HL-60/S4 treated with phorbol 12-myristate 13-acetate at 8.2 ng/mL for 4 days and 3 days (cell line): ENCODE data around the gene NFATC1.

Experiments
- in situ Hi-C: fragments of 300-500 bp; cut with MboI; formaldehyde crosslinking; loops from 2 replicates; pipeline ENCODE4 v1.15.0; 2022; ENCODE audit warnings: low sequenced_read_pairs

NFATC1 gene

GRCh38 chr18:79486356-79487182 is 90.8 kb downstream of the NFATC1 start:
- in situ Hi-C loops = no loop called here

GRCh38 chr18:79487183-79487800 is 91.6 kb downstream of the NFATC1 start:
- in situ Hi-C loops = no loop called here

GRCh38 chr18:79487801-79488201 is 92.1 kb downstream of the NFATC1 start:
- in situ Hi-C loops = no loop called here

GRCh38 chr18:79488311-79489050 is 92.8 kb downstream of the NFATC1 start:
- in situ Hi-C loops = no loop called here

- in situ Hi-C loops = no loop called here
Measured at GRCh38 chr18:79489051-79489898, 93.5 kb downstream of the NFATC1 start.

GRCh38 chr18:79489899-79490625 is 94.3 kb downstream of the NFATC1 start:
- in situ Hi-C loops = no loop called here

DNA sequence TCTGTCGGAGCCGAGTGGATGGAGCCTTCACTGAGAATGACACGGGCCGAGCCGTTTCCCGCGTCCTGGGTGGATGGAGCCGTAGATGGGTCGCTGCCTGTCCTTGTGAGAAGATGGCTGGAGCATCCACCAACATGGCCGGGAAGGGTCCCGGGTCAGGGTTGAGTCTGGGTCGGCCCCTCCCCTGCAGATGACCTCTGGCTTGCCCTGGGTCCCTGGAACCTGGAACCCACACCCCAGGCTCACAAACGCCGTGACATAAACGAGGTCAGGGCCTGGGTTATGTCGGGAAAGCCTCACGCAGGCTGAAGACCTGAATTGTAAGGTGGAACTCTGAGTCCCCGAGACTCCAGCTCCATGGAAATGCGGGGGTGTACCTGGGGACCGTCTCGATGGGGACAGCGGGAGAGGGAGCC is 94.9 kb downstream of the NFATC1 start:
- in situ Hi-C loops = no loop called here

DNA sequence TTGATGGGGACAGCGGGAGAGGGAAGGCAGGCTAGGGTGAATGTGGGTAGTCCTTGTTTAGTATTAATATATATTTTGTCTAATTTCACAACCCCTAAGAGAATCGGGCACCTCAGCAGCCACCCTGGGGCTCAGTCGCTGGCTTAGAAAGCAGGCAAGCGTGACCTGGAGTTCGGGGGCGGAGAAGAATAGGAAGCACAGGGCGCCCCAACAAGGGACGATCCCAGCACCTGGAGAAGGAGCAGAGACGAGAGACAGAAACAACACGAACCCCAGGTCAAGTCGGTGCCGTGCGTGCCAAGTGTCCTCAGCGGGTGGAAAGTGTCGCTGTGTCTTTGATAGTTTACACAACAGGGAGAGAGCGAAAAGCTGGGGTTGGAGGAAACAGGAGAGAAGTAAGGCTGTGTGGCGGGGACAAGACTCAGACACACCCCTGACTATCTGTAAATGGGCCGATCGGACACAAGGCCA is 95.4 kb downstream of the NFATC1 start:
- in situ Hi-C loops = no loop called here

- in situ Hi-C loops = no loop called here
Measured at GRCh38 chr18:79493211-79493800, 97.6 kb downstream of the NFATC1 start.

GRCh38 chr18:79493801-79494211 is 98.1 kb downstream of the NFATC1 start:
- in situ Hi-C loops = no loop called here

GRCh38 chr18:79494936-79495335 is 99.2 kb downstream of the NFATC1 start:
- in situ Hi-C loops = no loop called here

DNA sequence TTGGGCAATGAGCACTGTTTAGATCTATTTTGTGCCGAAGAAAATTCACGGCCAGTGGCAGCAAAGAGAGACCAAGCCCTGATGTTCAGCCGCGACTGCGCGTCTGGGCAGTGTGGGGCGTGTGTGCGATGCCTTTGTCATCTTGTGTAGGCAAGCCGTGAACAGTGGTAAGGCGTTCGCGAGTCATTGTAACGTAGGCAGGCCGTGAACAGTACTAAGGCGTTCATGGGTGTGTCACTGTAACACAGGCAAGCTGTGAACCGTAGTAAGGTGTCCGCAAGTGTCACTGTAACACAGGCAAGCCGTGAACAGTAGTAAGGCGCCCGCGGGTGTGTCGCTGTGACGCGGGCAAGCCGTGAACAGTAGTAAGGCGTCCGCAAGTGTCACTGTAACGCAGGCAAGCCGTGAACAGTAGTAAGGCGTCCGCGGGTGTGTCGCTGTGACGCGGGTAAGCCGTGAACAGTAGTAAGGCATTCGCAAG is 99.9 kb downstream of the NFATC1 start:
- in situ Hi-C loops = no loop called here

- in situ Hi-C loops = no loop called here
Measured at GRCh38 chr18:79496237-79496977, 100.7 kb downstream of the NFATC1 start.

- in situ Hi-C loops = no loop called here
Measured at GRCh38 chr18:79496978-79497637, 101.4 kb downstream of the NFATC1 start.

DNA sequence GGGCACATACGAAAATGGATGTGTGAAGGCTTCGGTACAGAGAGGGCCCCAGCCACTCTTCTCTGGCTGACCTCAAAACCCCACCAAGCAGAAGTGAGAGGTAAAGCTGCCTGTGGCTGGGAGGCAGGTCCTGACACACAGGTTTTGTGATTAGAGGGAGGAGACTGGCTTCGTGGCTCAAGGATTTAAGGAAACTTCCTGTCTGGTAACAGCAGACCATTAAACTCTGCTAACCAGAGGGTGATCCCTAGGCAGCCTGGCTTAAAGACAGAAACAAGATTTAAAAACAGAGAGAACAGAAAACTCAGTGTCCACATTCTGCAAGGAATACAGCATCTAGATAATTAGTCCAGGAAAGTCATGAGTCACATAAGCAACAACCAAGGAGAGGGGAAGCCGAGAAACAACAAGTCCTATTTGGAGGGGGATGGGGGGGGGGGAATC is 101.9 kb downstream of the NFATC1 start:
- in situ Hi-C loops = no loop called here

DNA sequence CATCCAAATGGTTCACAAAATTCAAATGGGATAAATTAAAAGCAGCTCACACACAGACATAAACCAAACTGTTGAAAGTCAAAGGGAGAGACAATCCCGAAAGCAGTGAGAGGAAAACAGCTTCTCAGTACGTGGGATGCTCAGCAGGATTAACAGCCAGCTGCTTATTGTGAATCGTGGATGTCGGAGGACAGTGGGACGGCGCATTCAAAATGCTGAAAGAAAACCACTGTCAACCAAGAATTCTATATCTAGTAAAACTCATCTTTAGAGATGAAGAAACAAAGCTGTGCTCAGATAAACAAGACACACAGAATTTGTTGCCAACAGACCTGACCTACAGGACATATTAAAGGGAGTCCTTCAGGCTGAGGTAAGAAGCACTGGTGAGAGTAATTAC is 102.9 kb downstream of the NFATC1 start:
- in situ Hi-C loops = no loop called here

GRCh38 chr18:79501006-79501405 is 105.3 kb downstream of the NFATC1 start:
- in situ Hi-C loops = loop anchor here (25.0 kb wide), 1 partner anchor 89 kb away; no protein-coding TSS in a partner anchor

GRCh38 chr18:79502782-79503181 is 107.1 kb downstream of the NFATC1 start:
- in situ Hi-C loops = loop anchor here (25.0 kb wide), 1 partner anchor 90 kb away; no protein-coding TSS in a partner anchor
